HG02840 (cell line): ENCODE measurements around the gene DUSP22.
"Not testable (repeated sequence)": the region's sequence is repeated elsewhere in the genome, so short reads cannot be mapped to it uniquely, and the experiment has no call there.

Source experiments
- ATAC-seq: cut with Tn5 transposase; IDR thresholded peaks from one replicate; pipeline ENCODE4 v1.9.1; 2021; ENCODE audit warnings: mild to moderate bottlenecking, moderate library complexity, moderate number of reproducible peaks; ENCODE audit not compliant: unreplicated experiment, low FRiP score

The DUSP22 gene

GRCh38 chr6:278494-278893 lies 13.8 kb upstream of the DUSP22 start:
- no peak for ATAC-seq

DNA sequence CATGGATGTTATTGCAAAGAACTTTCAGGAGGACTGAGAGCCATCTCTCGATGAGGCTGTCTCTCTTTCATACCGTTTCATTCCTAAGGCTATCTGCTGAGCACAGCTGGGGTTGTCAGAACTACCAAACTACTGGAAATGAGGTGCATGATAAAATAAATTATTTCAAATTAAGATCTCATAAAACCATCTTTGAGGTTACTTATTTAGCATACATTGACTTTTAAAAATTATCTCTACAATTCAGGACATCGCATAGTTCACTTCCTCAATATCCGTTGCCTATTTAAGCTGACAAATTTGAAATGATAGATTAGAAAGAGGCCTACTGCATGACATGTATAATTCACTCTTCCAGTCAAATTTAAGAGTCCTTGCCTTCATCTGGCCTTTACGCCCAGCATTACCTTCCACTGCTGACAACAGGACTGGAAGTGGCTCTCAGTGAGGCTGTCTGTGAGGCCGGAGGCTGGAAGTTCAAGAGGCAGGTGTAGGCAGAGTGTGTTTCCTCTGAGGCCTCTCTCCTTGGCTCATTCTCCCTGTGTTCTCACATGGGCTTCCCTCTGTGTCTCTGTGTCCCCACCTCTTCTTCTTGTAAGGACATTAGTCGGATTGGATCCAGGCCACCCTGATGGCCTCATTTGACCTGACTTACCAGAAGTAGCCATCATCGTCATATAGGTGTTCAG lies 12.8 kb upstream of the DUSP22 start:
- no peak for ATAC-seq

DNA sequence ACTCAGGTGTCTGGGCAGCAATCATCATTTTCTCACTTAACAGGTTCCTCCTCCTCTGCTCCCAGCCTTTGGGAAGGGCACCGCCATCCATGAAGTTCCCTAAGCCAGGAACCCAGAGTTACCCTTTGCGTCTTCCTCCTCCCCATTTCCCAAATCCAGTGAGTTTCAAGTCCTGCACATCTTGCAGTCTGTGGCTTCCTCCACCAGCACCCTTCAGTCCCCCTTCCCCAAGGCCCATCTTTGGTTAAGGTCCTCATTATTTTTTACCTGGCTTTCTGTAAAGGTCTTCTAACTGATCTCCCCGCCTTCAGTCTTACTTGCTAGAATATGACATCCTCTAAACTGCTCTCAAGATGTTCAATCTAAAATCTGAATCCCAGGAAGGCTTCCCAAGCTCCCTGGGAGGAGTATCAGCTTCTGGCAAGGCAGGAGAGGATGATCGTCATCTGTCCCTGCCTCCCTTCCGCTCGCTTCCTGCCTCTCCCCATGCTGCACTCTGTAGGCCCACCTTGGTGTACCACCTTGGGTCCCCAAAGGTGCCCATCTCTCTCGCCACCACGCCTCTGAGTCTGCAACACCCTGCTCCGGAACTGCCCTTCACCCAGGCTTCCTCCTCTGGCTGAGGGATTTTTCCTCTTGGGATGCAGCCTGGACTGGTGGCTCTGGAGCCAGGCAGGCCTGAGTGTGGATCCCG lies 11.4 kb upstream of the DUSP22 start:
- ATAC-seq: no peak

- no peak for ATAC-seq
Observed at GRCh38 chr6:281469-282103, 10.7 kb upstream of the DUSP22 start.

GRCh38 chr6:282177-282866 lies 10.0 kb upstream of the DUSP22 start:
- ATAC-seq: no peak

DNA sequence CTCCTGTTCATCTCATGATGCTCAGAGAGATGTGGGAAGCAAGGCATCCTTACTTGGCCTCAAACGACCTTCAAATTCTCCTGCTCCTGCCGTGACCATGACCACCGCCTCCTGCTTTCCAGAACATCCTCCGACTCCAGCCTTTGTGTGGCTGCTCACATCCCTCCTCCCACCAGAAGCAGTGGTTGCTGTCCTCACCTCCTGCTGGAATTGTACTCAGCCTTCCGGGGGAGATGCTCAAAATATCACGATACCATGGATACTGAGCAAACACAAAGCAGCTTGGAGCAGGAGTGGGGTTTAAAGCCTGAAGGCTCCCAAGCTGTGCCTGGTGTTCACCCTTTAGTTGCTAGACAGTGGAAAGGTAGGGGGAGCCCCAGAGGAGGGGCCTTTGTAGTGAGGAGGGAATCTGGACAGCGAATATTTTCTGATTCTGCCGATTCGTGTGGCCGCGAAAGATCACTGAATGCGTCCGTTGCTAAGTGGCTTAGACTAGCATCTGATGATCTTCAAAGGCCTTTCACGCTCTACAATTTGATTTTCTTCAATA lies 9.3 kb upstream of the DUSP22 start:
- ATAC-seq: no peak

GRCh38 chr6:284486-284885 lies 7.8 kb upstream of the DUSP22 start:
- ATAC-seq: no peak

- ATAC-seq: no peak
Observed at GRCh38 chr6:285030-285771, 7.1 kb upstream of the DUSP22 start.

DNA sequence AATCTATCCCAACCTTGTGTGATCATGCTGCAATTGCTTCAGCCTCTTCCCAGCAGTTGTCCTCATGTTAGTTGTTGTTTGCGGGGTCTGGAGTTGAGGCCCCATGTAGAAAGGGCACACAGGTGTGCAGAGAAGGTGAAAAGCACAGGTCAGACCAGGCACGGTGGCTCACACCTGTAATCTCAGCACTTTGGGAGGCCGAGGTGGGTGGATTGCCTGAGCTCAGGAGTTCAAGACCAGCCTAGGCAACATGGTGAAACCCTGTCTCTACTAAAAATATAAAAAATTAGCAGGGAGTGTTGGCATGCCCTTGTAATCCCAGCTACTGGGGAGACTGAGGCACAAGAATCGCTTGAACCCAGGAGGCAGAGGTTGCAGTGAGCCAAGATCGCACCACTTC lies 6.4 kb upstream of the DUSP22 start:
- ATAC-seq: not testable (repeated sequence)

DNA sequence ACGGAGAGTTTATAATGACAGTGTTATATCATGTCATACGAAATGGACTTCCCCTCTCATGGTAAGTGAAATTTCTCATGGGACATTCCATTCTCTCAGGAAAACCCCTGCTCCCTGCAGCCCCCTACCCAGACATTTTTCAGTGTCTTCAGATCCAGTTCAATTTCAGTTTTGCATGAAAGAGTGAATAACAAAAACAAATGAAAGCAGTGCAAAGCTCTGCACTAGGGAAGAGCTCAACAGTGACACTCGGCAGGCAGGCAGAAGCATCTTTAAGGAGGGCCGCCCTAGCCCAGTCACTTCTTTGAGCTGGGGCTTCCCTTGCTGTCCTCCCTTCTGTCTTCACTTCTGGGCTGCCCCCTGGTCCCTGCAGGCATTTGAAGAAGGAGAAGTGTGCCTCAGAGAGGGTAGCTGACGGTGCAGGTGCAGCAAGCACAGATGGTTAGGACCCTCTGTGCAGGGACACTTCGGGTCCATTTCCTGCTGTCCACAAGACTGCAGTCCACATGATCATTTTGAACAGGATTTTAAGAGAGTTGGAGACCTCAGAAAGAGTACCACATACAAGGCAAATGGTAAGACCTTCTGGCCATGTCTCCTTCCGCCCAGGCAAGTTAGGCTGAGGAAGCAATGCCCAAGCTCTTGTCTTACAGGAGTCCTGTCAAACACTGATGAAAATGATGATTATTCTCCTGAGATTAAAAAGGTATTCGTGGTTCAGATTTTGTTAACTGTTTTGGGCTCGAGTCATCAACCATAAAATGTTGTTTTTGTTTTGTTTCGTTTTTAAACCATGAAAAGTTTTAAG lies 5.4 kb upstream of the DUSP22 start:
- no peak for ATAC-seq

DNA sequence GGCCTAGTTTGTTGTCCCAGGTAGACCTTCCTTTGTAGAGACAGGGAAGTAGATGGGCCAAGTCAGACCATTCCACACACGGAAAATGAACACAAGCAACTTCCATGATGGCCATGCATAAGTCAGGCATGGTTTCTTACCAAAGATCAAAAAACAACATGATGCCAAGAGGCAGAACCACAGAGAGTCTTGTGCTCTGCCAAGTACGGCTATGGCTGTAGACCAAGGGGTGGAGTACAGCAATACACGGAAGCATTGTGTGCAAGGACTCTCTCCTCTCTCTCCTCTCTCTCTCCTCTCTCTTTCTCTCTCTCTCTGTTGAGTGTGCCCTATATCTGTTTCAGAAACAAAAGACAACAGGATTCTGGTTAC lies 4.8 kb upstream of the DUSP22 start:
- no peak for ATAC-seq

- no peak for ATAC-seq
Observed at GRCh38 chr6:288866-289265, 3.4 kb upstream of the DUSP22 start.

GRCh38 chr6:290111-290922 lies 2.0 kb upstream of the DUSP22 start:
- ATAC-seq: no peak

DNA sequence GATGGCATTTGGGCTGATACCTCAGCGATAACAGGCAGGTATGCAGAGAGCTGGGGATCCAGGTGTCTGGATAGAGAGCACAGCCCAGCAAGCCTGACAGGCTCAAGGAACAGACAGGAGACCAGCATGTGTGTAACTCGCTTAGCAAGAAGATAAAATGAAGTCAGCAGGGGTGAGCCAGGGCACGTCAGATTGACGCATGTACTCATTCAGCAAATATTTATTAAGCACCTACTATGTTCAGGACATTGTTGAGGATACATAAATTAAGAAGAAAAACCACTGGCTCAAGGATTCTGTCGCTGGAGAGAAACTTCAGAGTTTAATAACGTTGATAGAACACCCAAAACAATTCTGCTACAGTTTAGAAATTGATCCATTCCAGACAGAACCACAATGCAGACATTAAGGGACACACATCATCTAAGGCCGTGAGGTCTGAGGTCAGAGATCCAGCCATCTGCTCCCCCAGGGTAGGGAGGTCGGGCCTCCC lies 1.0 kb upstream of the DUSP22 start:
- ATAC-seq: no peak

DNA sequence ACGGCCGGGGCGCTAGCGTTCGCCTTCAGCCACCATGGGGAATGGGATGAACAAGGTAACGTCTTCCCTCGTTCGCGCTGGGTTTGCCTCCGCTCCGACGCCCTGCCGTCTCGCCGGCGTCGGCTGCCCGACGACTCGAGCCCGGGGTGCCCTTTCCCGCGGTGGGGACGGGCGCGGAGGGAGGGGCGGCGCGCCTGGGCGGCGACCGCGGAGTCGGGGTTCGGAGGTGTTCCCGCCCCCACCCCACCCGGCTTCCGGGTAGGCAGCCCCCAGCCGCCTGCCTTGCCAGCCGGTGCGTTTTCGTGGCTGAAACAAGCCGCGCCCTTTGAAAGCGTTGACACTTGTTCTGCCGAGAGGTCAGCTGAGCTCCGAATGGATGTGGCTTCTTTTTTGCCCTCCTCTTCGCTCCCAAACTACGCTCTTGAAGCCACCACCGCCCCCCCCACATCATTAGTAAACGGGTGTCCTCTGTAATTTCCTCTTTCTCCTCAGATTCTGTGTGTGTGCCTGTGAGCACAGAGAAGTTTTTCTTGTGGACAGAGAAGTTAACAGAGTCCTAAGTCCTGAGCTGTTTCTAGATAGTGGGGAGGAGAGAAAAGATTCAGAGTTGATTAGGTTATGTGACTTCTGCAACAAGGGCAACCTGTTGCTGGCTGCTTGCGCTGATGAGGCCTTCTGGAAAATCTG lies 362 bp downstream of the DUSP22 start:
- peak; percentile 23 for ATAC-seq

GRCh38 chr6:293193-294174 lies 1.2 kb downstream of the DUSP22 start:
- ATAC-seq: no peak
